HG03103 (cell line): ENCODE measurements around the gene PAGE2.
"Not testable (repeated sequence)": the region's sequence is repeated elsewhere in the genome, so short reads cannot be mapped to it uniquely, and the experiment has no call there.

Experiments used
- ATAC-seq: cut with Tn5 transposase; IDR thresholded peaks from one replicate; pipeline ENCODE4 v1.9.1; 2021; ENCODE audit warnings: low read depth; ENCODE audit not compliant: unreplicated experiment

The PAGE2 gene

GRCh38 chrX:55088795-55089489 lies at the start of gene PAGE2:
Gene PAGE2 (plus strand): TSS chrX:55089018. CDS start chrX:55090021, 1,003 bp downstream.
- no peak for ATAC-seq

GRCh38 chrX:55039471-55039870 lies 49.3 kb upstream of the PAGE2 start:
- no peak for ATAC-seq

- no peak for ATAC-seq
Observed at GRCh38 chrX:55041514-55041913, 47.3 kb upstream of the PAGE2 start.

- ATAC-seq = not testable (repeated sequence)
Observed at GRCh38 chrX:55050599-55050998, 38.2 kb upstream of the PAGE2 start.

- ATAC-seq = no peak
Observed at GRCh38 chrX:55056820-55057674, 31.8 kb upstream of the PAGE2 start.

- no peak for ATAC-seq
Observed at GRCh38 chrX:55057675-55058249, 31.1 kb upstream of the PAGE2 start.

GRCh38 chrX:55067180-55067579 lies 21.6 kb upstream of the PAGE2 start:
- not testable (repeated sequence) for ATAC-seq

GRCh38 chrX:55072286-55072685 lies 16.5 kb upstream of the PAGE2 start:
- no peak for ATAC-seq

- ATAC-seq = no peak
Observed at GRCh38 chrX:55074851-55075467, 13.9 kb upstream of the PAGE2 start, which contains the start of gene PAGE2B. Gene PAGE2B (plus strand): TSS chrX:55075030. CDS start chrX:55076042, 1,012 bp downstream.

GRCh38 chrX:55098691-55099090 lies 9.9 kb downstream of the PAGE2 start:
- no peak for ATAC-seq

- no peak for ATAC-seq
Observed at GRCh38 chrX:55099162-55099561, 10.3 kb downstream of the PAGE2 start.

GRCh38 chrX:55102754-55103153 lies 13.9 kb downstream of the PAGE2 start:
- no peak for ATAC-seq

GRCh38 chrX:55107262-55107661 lies 18.4 kb downstream of the PAGE2 start:
- no peak for ATAC-seq

- ATAC-seq = no peak
Observed at GRCh38 chrX:55107911-55108310, 19.1 kb downstream of the PAGE2 start.

GRCh38 chrX:55109306-55109705 lies 20.5 kb downstream of the PAGE2 start:
- ATAC-seq = no peak

GRCh38 chrX:55111578-55112254 lies 22.9 kb downstream of the PAGE2 start:
- ATAC-seq = no peak

- ATAC-seq = not testable (repeated sequence)
Observed at GRCh38 chrX:55116589-55116988, 27.8 kb downstream of the PAGE2 start.

- no peak for ATAC-seq
Observed at GRCh38 chrX:55118574-55118973, 29.8 kb downstream of the PAGE2 start.

- ATAC-seq = no peak
Observed at GRCh38 chrX:55119271-55119670, 30.5 kb downstream of the PAGE2 start.

- ATAC-seq = no peak
Observed at GRCh38 chrX:55119712-55120111, 30.9 kb downstream of the PAGE2 start.
